ENCODE results near the gene NADK2. TPM values are rescaled to one million over a fixed set of nuclear protein-coding genes. Genes with fewer than 3 reads are reported as not detected.

The NADK2 gene
- total and polyA plus RNA-seq, 4 donors: 73.6 to 178 (median 88.0) TPM

DNA sequence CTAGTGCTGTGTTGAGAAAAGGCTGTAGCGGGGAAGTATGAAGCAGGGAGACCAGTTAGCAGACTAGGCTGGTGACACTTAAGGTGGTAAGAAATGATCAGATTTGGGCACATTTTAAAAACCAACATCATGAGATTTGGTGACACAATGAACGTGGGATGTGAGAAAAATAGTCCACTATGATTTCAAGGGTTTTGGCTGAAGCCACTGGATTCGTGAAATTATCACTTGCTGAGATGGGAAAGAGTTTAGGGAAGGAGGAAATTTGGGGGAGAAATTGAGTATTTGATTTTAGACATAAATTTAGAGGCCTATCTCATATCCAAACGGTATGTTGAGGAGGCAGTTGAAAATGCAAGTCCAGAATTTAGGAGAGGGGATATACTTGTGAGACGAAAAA is 66.7 kb downstream of the NADK2 start (continued):
- no peak for TF ChIP-seq EGR1 (IDR thresholded peaks at IDR 0.05; ENCODE audit: low read depth in 2 of 2)

GRCh38 chr5:36174119-36174518 is 67.6 kb downstream of the NADK2 start:
- Histone ChIP-seq H3K9me3 (ENCODE audit: control insufficient read depth in 4 of 4, low read length in 3 of 4) (no peaks in the 10 kb centered on the region), H3K9ac (ENCODE audit: low read depth in 1 of 2, low read length in 2 of 2) (peak overlapping the region in 1 of 2 donors; percentile 28), H3K4me1 (ENCODE audit: control insufficient read depth in 4 of 4, insufficient read depth in 4 of 4, low read length in 3 of 4) (peaks cover 4 to 55% (median 40%) of the 10 kb centered on the region in 4 donors), H3K4me3 (ENCODE audit: low read depth in 1 of 3, low read length in 3 of 3) (peak overlapping the region in 1 of 3 donors; percentile 12), H3K27me3 (ENCODE audit: control insufficient read depth in 4 of 4, insufficient read depth in 4 of 4, low read length in 3 of 4) (no peaks in the 10 kb centered on the region), H3K27ac (ENCODE audit: low read depth in 1 of 2, low read length in 2 of 2) (peak overlapping the region; percentile 30 to 62), H3K36me3 (ENCODE audit: control insufficient read depth in 4 of 4, insufficient read depth in 3 of 4, low read depth in 1 of 4, low read length in 3 of 4) (peaks cover 4 to 16% (median 13%) of the 10 kb centered on the region in 4 donors)
- TF ChIP-seq, protein P1, sequence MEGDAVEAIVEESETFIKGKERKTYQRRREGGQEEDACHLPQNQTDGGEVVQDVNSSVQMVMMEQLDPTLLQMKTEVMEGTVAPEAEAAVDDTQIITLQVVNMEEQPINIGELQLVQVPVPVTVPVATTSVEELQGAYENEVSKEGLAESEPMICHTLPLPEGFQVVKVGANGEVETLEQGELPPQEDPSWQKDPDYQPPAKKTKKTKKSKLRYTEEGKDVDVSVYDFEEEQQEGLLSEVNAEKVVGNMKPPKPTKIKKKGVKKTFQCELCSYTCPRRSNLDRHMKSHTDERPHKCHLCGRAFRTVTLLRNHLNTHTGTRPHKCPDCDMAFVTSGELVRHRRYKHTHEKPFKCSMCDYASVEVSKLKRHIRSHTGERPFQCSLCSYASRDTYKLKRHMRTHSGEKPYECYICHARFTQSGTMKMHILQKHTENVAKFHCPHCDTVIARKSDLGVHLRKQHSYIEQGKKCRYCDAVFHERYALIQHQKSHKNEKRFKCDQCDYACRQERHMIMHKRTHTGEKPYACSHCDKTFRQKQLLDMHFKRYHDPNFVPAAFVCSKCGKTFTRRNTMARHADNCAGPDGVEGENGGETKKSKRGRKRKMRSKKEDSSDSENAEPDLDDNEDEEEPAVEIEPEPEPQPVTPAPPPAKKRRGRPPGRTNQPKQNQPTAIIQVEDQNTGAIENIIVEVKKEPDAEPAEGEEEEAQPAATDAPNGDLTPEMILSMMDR (IDR thresholded peaks at IDR 0.05; ENCODE audit: low read depth, low read length, missing input control): no peak
- TF ChIP-seq HNF4A (conservative IDR thresholded peaks at IDR 0.05): peak in 1 of 2 donors; percentile 9
- TF ChIP-seq RXRA (IDR thresholded peaks at IDR 0.05): peak in 1 of 2 donors; percentile 6
- no peak for TF ChIP-seq FOXA2 (IDR thresholded peaks at IDR 0.05)
- no peak for TF ChIP-seq MAX (IDR thresholded peaks at IDR 0.05)
- TF ChIP-seq, protein P2, sequence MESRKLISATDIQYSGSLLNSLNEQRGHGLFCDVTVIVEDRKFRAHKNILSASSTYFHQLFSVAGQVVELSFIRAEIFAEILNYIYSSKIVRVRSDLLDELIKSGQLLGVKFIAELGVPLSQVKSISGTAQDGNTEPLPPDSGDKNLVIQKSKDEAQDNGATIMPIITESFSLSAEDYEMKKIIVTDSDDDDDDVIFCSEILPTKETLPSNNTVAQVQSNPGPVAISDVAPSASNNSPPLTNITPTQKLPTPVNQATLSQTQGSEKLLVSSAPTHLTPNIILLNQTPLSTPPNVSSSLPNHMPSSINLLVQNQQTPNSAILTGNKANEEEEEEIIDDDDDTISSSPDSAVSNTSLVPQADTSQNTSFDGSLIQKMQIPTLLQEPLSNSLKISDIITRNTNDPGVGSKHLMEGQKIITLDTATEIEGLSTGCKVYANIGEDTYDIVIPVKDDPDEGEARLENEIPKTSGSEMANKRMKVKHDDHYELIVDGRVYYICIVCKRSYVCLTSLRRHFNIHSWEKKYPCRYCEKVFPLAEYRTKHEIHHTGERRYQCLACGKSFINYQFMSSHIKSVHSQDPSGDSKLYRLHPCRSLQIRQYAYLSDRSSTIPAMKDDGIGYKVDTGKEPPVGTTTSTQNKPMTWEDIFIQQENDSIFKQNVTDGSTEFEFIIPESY (IDR thresholded peaks at IDR 0.05): no peak
- peak in 1 of 2 donors; percentile 23 for TF ChIP-seq RAD21 (IDR thresholded peaks at IDR 0.05)
- no peak for TF ChIP-seq NR2F2 (IDR thresholded peaks at IDR 0.05)
- TF ChIP-seq, protein P3, sequence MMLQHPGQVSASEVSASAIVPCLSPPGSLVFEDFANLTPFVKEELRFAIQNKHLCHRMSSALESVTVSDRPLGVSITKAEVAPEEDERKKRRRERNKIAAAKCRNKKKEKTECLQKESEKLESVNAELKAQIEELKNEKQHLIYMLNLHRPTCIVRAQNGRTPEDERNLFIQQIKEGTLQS (IDR thresholded peaks at IDR 0.05): no peak
- TF ChIP-seq HNF4G (IDR thresholded peaks at IDR 0.05): no peak
- TF ChIP-seq REST (IDR thresholded peaks at IDR 0.05): no peak
- TF ChIP-seq TAF1 (conservative IDR thresholded peaks at IDR 0.05): no peak
- TF ChIP-seq YY1 (IDR thresholded peaks at IDR 0.05): peak; percentile 10
- no peak for TF ChIP-seq JUND (IDR thresholded peaks at IDR 0.05)
- TF ChIP-seq SP1 (IDR thresholded peaks at IDR 0.05): peak; percentile 23
- TF ChIP-seq FOXA1 (IDR thresholded peaks at IDR 0.05): no peak
- peak in 1 of 2 donors; percentile 39 for TF ChIP-seq GABPA (IDR thresholded peaks at IDR 0.05 in 1 of 2, conservative IDR thresholded peaks at IDR 0.05 in 1 of 2)
- no peak for TF ChIP-seq EGR1 (IDR thresholded peaks at IDR 0.05; ENCODE audit: low read depth in 2 of 2)
- WGBS: 34% methylated on average over 3 of the region's 3 CpGs
- DNase-seq (ENCODE audit: low spot score): no peak
